ENCODE measurements around the gene MRPL4. TPM values are rescaled to one million over a fixed set of nuclear protein-coding genes. Genes with fewer than 3 reads are reported as not detected.

The MRPL4 gene
- polyA plus RNA-seq, 1 donor (not counting 4 experiments of a cell fraction or from before 2014, with no cell fraction given), result 29.4 TPM

DNA sequence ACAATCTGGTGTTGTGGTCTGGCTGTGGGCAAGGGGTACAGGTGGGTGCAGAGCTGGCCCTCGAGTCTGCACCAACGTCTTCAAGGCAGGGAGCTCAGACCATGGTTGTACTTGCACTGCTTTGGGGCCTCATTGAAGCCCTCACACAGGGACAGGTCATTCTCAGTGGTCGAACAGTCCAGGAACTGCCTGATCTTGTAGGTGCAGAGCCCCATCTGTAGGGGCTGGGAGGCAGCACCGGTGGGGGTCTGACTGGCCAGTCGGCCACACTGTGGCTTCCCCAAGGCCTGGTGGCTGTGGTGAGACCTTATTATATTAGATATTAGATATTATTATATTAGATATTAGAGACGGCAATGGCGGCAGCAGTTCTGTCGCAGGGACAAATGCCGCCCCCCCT is 34.9 kb upstream of the MRPL4 start:
- no peaks in the 10 kb centered on the region for H3K9me1 ChIP-seq (ENCODE audit: control insufficient read depth, extremely low read depth, insufficient read depth, low read length)
- H3K9ac ChIP-seq (ENCODE audit: control insufficient read depth, extremely low read depth, insufficient read depth, low read length), result no peak overlapping the region
- H3K79me2 ChIP-seq (ENCODE audit: control insufficient read depth, insufficient read depth, low read length), result no peaks in the 10 kb centered on the region
- H3K9me3 ChIP-seq (ENCODE audit: control insufficient read depth, low read depth, low read length), result no peaks in the 10 kb centered on the region
- peaks cover 3% of the 10 kb centered on the region for H3K4me1 ChIP-seq (ENCODE audit: control insufficient read depth, extremely low read depth, insufficient read depth, low read length)
- no peak overlapping the region for H3K27ac ChIP-seq (ENCODE audit: control insufficient read depth, insufficient read depth, low read length)
- dilution Hi-C loops (cut with MboI; ENCODE audit: extremely low pct_ligation_motif_present, low sequenced_read_pairs), result no loop called here
- H3K4me3 ChIP-seq (ENCODE audit: control insufficient read depth in 2 of 3, extremely low read depth in 1 of 3, insufficient read depth in 2 of 3, low read depth in 1 of 3, low read length in 3 of 3), result no peak overlapping the region
- H3K27me3 ChIP-seq (ENCODE audit: control insufficient read depth, extremely low read depth, insufficient read depth, low read length), result no peaks in the 10 kb centered on the region
- TF ChIP-seq EZH2 (IDR thresholded peaks at IDR 0.05; ENCODE audit: low read length), result no peak
- TF ChIP-seq, protein P1, sequence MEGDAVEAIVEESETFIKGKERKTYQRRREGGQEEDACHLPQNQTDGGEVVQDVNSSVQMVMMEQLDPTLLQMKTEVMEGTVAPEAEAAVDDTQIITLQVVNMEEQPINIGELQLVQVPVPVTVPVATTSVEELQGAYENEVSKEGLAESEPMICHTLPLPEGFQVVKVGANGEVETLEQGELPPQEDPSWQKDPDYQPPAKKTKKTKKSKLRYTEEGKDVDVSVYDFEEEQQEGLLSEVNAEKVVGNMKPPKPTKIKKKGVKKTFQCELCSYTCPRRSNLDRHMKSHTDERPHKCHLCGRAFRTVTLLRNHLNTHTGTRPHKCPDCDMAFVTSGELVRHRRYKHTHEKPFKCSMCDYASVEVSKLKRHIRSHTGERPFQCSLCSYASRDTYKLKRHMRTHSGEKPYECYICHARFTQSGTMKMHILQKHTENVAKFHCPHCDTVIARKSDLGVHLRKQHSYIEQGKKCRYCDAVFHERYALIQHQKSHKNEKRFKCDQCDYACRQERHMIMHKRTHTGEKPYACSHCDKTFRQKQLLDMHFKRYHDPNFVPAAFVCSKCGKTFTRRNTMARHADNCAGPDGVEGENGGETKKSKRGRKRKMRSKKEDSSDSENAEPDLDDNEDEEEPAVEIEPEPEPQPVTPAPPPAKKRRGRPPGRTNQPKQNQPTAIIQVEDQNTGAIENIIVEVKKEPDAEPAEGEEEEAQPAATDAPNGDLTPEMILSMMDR (optimal IDR thresholded peaks at IDR 0.05 in 1 of 3, IDR thresholded peaks at IDR 0.05 in 1 of 3, conservative IDR thresholded peaks at IDR 0.05 in 1 of 3; ENCODE audit: extremely low read depth in 1 of 3, insufficient read depth in 2 of 3, low read length in 3 of 3), result no peak
- H4K20me1 ChIP-seq (ENCODE audit: control insufficient read depth, extremely low read depth, insufficient read depth, low read length), result peaks cover 2% of the 10 kb centered on the region
- no peak overlapping the region for H2AFZ ChIP-seq (ENCODE audit: control insufficient read depth, low read length)
- H3K4me2 ChIP-seq (ENCODE audit: control insufficient read depth, extremely low read depth, insufficient read depth, low read depth, low read length), result no peak overlapping the region
- H3K36me3 ChIP-seq (ENCODE audit: control insufficient read depth in 2 of 2, extremely low read depth in 1 of 2, insufficient read depth in 2 of 2, low read length in 2 of 2), result no peaks in the 10 kb centered on the region
- DNase-seq (ENCODE audit: low read depth, low spot score) (no peak), FAIRE-seq (no peak)

- Histone ChIP-seq H3K4me3 (ENCODE audit: control insufficient read depth in 2 of 3, extremely low read depth in 1 of 3, insufficient read depth in 2 of 3, low read depth in 1 of 3, low read length in 3 of 3) (no peak overlapping the region), H3K4me2 (ENCODE audit: control insufficient read depth, extremely low read depth, insufficient read depth, low read depth, low read length) (no peak overlapping the region), H3K27ac (ENCODE audit: control insufficient read depth, insufficient read depth, low read length) (no peak overlapping the region), H3K4me1 (ENCODE audit: control insufficient read depth, extremely low read depth, insufficient read depth, low read length) (peaks cover 3% of the 10 kb centered on the region), H2AFZ (ENCODE audit: control insufficient read depth, low read length) (no peak overlapping the region), H3K9ac (ENCODE audit: control insufficient read depth, extremely low read depth, insufficient read depth, low read length) (no peak overlapping the region), H3K9me3 (ENCODE audit: control insufficient read depth, low read depth, low read length) (no peaks in the 10 kb centered on the region), H3K79me2 (ENCODE audit: control insufficient read depth, insufficient read depth, low read length) (no peaks in the 10 kb centered on the region), H3K9me1 (ENCODE audit: control insufficient read depth, extremely low read depth, insufficient read depth, low read length) (no peaks in the 10 kb centered on the region), H3K27me3 (ENCODE audit: control insufficient read depth, extremely low read depth, insufficient read depth, low read length) (no peaks in the 10 kb centered on the region), H3K36me3 (ENCODE audit: control insufficient read depth in 2 of 2, extremely low read depth in 1 of 2, insufficient read depth in 2 of 2, low read length in 2 of 2) (no peaks in the 10 kb centered on the region), H4K20me1 (ENCODE audit: control insufficient read depth, extremely low read depth, insufficient read depth, low read length) (peaks cover 2% of the 10 kb centered on the region)
- TF ChIP-seq, protein P1 (optimal IDR thresholded peaks at IDR 0.05 in 1 of 3, IDR thresholded peaks at IDR 0.05 in 1 of 3, conservative IDR thresholded peaks at IDR 0.05 in 1 of 3; ENCODE audit: extremely low read depth in 1 of 3, insufficient read depth in 2 of 3, low read length in 3 of 3), result peak; percentile 23 to 59 (median 31)
- no peak for TF ChIP-seq EZH2 (IDR thresholded peaks at IDR 0.05; ENCODE audit: low read length)
- FAIRE-seq, result no peak
- DNase-seq (ENCODE audit: low read depth, low spot score), result no peak
- dilution Hi-C loops (cut with MboI; ENCODE audit: extremely low pct_ligation_motif_present, low sequenced_read_pairs), result no loop called here
Observed at GRCh38 chr19:10219678-10220077, 32.3 kb upstream of the MRPL4 start.
